NCI-H345 (cell line): ENCODE measurements around the gene ECE1.
"Not testable (repeated sequence)": the region's sequence is repeated elsewhere in the genome, so short reads cannot be mapped to it uniquely, and the experiment has no call there.

ENCODE experiments used
- DNase-seq: peaks from one replicate; lab custom pipeline; 2025; lab: John Stamatoyannopoulos, UW

ECE1 gene

DNA sequence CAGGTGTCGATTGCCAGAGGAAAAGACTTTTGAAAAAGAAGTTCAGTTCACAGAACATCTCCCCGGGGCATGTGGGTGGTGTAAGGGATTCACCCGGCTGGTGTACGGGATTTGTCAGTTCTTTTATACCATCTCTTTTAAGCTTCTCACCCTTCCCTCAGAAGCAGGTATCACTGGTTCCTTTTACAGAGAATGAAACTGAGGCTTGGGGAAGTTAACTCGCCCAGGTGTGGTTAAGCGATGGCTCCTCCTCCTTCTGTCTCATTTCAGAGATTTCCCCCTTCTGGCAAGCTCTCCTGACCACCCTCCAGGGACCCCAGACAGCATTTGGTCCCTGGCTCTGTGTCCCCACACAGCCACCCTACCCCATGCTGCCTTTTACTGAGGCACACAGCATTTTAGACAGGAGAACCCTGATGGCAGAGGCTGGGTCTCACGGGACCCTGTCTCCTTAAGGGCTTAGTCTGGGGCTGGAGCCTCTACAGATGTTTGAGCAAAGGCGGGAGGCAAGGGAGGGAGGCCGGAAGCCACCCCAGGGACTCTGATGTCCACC is 2.8 kb upstream of the ECE1 start:
- DNase-seq: no peak

- DNase-seq: no peak
Observed at GRCh38 chr1:21292503-21292983, 2.3 kb upstream of the ECE1 start.

DNA sequence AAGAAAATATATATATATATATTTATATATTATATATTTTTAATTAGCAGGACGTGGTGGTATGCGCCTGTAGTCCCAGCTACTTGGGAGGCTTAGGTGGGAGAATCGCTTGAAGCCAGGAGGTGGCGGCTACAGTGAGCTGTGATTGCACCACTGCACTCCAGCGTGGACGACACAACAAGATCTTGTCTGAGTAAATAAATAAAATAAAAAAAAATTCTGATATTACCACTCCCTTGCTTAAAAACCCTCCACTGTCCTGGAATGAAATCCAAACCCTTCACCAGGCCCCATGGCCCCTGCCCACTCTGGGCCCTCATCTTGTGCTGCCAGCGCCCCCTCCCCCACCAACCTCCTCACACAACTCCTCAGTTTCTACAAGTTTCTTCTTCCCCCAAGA is 1.7 kb upstream of the ECE1 start:
- no peak for DNase-seq

GRCh38 chr1:21291184-21291583 is 921 bp upstream of the ECE1 start:
- no peak for DNase-seq

GRCh38 chr1:21290546-21290944 is 282 bp upstream of the ECE1 start:
- peak; percentile 6 for DNase-seq

DNA sequence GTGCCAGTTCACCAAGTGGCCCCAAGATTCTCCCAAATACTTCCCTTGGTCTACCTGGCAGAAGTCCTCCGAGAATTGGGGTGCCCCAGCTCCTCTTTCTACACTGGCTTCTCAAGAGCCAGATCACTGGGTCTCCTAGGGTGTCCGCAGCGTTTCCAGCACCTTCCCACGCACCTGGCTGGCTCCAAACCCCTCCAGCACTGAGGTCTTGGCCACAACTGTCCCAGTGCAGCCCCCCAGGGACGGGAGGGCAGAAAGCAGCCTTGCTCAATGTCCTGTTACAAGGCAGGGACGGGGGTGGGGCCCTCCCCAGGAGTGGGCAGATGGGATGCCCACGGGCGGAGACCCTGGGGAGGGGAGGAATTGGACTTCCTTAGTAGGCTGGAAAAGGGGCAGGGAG is 1.1 kb downstream of the ECE1 start:
- no peak for DNase-seq

- DNase-seq: no peak
Observed at GRCh38 chr1:21287905-21288514, 2.3 kb downstream of the ECE1 start.

DNA sequence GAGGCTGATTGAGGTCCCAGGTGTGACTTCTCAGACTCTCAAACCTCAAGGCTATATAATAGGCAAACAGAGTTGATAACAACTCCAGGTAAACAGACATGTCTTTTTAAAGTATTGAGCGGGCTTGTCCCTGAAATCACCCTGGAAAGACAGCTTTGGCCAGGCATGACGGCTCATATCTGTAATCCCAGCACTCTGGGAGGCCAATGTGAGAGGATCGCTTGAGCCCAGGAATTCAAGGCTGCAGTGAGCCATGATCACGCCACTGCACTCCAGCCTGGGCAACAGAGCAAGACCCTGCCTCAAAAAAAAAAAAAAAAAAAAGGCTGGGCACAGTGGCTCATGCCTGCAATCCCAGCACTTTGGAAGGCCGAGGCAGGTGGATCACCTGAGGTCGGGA is 4.9 kb downstream of the ECE1 start:
- DNase-seq: not testable (repeated sequence)

DNA sequence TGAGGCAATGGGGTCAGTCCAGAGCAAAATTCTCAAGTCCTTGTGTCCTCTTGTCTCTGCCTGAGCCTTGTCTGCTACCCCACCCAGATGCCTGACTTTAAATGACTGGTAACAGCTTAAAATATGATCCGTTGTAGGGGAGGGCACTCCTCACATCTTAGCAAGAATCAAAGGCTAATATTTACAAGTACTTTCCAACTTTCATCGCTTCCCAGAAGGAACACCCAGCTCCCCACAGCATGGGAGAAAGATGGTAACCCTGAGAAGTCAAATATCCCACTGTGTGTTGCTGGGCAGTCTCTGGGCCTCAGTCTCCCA is 5.2 kb downstream of the ECE1 start:
- DNase-seq: no peak

GRCh38 chr1:21284206-21285054 is 5.8 kb downstream of the ECE1 start:
- peak; percentile 78 for DNase-seq

GRCh38 chr1:21283524-21283923 is 6.7 kb downstream of the ECE1 start:
- DNase-seq: no peak

GRCh38 chr1:21282020-21282419 is 8.2 kb downstream of the ECE1 start:
- not testable (repeated sequence) for DNase-seq

- no peak for DNase-seq
Observed at GRCh38 chr1:21280482-21280881, 9.8 kb downstream of the ECE1 start.

GRCh38 chr1:21280011-21280471 is 10.2 kb downstream of the ECE1 start:
- DNase-seq: no peak

DNA sequence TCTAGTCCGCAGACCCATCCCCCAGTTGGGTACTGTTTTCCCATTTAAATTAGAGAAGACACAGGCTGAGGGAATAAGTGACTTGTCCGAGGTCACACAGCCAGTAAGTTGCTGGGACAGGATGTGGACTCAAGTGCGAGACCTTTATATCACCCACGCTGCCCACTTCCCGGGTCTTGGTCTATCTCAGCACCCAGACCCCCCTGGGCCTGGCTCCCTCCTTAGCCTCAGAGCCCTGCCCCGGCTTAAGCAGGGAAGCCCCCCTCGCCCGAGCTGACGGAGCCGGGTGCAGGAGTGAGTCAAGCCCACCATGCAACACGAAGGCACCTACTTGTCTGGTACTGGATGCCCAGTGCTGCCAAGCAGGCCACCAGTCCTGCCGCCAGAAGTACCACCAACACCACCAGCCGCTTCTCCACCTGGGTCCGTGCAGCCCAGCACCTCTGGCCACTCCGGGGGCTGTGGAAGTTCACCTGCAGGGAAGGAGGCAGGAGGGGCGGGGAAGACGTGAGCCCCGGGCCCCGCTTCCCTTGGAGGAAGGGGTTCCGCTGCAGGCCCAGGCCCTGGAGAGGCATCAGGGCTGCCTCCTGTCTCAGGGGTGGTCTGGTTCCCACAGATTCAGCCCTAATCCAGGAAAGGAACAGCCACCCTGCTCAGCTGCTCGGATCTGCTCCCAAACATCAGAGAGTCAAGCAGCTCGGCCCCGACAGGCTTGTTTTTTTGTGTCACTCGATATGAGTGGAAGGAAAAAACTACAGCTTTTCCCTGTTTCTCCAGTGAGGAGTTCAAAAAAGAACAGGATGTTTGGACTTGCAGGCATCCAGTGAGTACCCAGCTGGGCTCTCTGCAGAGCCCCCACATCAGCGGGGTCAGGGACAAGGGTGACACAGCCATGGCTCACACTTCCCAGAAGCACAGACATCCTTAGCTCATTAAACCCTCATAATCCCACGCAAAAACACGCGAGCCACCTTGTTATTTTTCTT is 11.1 kb downstream of the ECE1 start:
- DNase-seq: no peak

DNA sequence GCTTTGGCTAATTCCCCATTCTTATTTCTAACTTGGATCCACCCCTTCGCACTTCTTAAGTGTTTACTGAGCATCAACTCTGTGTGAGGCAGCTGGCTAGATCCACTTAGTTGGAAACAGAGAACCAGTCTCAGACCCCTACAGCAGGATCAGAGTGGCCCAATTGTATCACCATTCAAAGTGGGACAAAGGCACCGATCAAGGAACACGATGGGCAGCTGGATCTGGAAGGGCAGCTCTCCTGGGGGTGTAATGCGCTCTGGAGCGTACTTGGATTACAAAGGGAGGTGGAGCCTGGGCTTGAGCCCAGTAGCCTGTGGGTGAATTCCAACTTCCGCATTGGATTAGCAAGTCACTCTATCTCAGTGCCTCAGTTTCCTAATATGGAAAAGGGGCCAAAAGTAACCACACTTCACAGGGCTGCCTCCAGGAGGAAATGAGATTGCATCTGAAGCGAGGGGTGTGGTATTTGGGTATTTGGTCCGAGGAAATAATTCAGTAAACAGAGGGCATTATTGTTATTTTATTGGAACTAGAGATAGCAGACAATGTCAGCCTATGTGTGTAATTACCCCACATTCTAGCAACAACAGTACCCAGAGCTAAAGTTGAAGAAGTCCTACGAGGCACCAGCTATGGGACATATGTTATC is 11.9 kb downstream of the ECE1 start:
- no peak for DNase-seq

- DNase-seq: no peak
Observed at GRCh38 chr1:21277180-21277579, 13.1 kb downstream of the ECE1 start.

DNA sequence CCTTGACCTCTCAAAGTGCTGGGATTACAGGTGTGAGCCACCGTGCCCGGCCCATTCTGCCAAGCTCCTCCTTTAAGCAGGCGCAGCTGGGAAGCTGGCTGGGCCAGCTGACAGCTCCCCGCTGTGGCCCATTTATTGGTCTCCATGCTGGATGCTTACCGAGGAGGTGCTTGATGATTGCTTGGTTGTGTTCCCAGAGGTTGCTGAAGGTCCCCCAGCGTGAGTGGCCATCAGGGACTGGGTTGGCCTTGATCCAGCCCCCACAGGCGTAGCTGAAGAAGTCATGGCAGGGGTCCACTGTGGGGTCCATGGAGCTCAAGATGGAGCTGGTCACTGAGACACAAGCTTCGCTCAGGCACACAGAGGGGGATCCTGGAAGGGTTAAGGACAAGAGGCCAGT is 17.7 kb downstream of the ECE1 start:
- DNase-seq: peak; percentile 12

DNA sequence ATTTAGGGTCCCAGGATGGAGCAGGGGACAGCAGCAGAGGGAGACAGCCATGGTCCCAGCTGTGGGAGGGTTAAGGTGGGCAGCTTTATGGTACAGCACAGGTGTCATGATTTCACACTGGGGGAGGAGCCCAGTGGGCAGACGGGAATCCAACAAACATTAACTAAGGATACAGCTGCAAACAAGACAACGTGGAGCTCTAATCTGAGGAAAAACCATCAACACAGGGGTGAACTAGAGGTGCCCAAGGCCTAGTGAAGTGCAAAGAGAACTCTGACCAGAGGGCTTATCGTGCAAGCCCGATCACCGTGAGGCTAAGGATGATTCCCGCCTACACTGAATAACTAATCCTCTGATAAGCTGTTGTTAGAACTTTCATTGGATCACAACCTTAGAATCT is 18.7 kb downstream of the ECE1 start:
- no peak for DNase-seq

GRCh38 chr1:21270086-21270689 is 20.1 kb downstream of the ECE1 start:
- DNase-seq: no peak

DNA sequence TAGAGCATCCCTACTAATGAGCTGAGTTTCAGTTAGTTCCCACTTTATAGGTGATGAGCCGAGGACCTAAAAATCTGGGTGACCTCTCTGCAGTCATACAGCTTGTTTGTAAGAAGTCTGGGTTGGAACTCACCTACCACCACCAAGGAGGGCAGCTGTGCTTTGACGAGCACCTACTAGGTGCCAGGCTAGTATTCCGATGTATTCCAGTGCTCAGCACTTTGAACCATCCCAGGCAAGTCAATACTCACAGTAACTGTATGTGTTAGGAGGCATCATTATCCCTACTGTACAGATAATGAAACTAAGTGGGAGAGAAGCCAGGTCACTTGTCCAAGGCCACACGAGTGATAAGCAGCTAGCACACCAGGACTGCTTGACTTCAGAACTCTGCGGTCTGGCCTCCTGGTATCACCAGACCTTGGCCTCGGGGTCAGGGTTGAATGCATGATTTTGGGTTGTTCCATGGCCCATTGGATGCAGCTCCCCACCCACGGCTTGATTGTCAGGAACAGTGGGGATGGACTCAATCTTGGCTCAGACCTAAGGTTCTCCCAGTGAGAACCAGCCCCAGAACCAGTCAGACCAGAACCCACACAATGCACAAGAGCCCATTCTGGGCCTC is 20.7 kb downstream of the ECE1 start:
- no peak for DNase-seq
